SW 1271 (cell line): ENCODE data around the gene NFIA.

ENCODE experiments used
- DNase-seq, 2 experiments: peaks; one replicate each; lab custom pipeline; 2025; lab: John Stamatoyannopoulos, UW

NFIA gene

DNA sequence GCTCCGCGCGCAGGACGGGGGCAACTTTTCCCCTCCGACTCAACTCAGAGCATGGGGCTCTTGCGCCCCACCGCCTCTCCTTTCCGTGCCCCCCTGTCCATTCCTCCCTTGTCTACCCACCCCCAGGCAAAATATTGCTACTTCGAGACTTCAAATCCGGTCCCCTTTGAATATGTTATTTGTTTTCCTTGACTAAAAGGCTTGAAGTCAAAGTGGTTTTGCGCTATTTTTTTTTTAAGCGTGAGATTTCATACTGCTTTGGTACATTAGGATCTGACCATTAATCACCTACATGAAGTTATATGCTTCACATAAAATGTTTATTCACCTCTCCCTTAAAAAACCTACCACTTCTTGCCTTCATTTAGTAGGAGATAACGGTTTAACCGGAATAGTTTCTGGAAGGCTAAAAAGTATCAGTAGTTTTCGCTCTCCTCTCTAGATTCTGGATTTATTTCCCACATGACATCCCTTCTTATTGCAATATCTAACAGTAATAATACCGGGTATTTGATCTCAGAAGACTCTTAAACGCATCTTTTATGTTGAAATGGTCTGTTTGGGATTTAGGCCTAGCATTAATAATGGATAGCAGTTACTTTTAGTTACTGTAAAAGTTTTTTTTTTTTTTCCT lies 1.6 kb downstream of the NFIA start:
- no peak for DNase-seq

DNA sequence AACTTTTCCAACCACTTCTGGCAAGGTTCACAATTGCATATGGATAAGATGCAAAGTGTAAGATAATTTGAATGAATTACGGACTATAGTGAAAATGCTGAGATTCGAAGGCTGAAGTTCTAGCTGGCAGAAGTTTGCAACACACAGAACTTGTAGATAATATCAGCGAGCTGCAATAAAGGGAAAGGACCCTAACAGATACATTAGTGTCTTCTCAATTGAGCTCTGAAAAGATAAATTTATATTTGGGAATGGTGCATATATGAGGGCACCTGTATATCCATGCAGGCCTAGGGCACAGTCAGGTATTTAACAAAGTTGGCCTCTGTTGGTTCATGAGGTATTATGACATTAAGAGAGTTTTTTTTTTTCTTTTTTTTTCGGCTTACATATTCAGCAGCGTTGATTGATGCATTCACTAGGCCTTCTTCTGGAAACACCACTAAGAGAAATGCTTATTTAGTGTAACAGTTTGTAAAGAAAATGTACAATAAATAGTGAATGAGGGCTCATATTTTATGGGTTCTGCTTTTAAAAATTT lies 2.2 kb downstream of the NFIA start:
- no peak for DNase-seq

GRCh38 chr1:61085206-61085982 lies 3.0 kb downstream of the NFIA start:
- DNase-seq = no peak

- no peak for DNase-seq
Observed at GRCh38 chr1:61085983-61086644, 3.8 kb downstream of the NFIA start.

- DNase-seq = no peak
Observed at GRCh38 chr1:61087571-61087970, 5.2 kb downstream of the NFIA start.

GRCh38 chr1:61088163-61088974 lies 6.0 kb downstream of the NFIA start:
- DNase-seq = no peak

- DNase-seq = no peak
Observed at GRCh38 chr1:61089338-61089737, 7.0 kb downstream of the NFIA start.

GRCh38 chr1:61089741-61090140 lies 7.4 kb downstream of the NFIA start:
- DNase-seq = no peak

DNA sequence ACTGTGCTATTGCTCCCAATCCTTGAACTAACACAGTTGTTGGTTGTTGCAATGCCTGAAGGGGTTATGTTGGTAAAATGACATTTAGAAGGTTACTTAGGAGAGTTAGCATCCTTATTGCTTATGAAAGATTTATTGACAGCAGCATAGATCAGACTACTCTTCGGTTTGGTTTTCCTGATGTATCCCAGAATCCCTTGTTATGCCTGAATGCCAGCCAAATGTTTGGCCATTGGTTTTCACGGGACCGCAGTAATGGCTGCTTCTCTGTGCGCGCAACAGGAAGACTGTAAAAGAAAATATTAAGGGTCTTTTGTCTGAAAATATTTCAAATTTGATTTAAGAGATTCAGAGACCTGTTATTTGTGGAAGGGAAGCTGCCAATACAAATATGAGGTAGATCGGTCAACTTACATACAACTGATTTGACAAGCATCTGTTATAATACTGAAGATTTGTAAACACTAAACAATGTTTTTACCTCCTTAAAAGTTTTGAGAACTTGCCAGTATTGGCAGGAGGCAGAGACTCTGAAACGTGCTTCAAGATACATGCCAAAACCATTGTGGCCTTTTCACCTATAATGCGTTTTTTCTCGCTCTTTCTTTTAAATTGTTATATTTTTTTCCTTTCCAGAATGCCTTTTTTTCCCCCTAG lies 8.3 kb downstream of the NFIA start:
- no peak for DNase-seq

GRCh38 chr1:61091455-61091854 lies 9.1 kb downstream of the NFIA start:
- DNase-seq = no peak

DNA sequence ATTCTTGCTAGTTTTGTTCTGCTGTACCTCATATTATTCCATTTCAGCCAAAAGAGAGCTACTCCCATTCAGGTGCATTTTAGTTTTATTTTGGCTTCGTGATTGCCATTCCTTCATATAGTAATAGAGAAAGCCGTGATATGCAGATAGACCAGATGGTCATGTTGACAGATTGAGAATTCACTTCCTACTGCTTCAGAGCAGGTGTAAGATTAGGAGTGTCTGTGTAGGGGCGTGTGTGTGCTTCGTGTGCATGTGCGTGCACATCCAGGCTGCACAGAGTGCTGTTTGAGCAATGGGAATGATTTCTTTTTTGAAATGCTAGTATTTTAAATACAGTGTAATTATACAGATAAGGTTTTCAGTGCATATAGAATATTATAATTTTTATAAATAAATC lies 10.3 kb downstream of the NFIA start:
- no peak for DNase-seq

GRCh38 chr1:61093525-61094137 lies 11.3 kb downstream of the NFIA start:
- no peak for DNase-seq

DNA sequence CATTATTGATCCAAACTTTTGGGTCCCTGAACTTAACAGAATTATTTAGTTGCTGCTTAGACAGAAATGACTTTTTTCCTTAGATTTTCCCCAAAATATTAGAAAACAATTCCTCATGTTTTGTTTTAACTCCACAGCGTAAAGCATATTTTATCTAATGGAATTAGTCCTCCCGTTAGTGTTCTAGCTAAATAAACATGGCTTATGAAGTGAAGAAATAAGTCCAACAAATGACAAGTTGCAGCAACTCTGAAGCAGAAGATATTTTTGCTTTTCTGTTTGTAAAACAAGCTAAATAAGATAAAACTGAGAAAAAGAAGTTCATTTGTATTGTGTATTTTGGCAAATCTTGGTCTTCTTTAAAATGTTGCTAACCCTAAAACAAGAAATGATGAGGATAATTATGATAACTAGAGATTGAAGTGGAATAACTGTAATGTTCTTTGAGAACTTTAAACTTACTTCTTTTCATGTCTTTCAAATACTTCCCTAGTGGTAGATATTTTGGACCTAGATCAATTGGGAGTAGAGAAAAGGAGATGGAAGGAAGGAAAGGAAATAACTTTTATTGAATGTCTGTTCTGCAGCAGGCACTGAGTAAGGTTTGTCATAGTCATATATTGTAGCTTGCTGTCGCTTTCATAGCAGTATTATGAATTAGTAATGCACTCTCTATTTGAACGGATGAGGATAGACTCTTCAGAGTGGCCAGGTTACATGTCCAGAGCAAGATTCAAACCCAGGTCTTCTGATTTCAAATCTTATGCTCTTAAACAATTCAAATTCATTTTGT lies 12.5 kb downstream of the NFIA start:
- no peak for DNase-seq

- DNase-seq = no peak
Observed at GRCh38 chr1:61095470-61095812, 13.1 kb downstream of the NFIA start.

- no peak for DNase-seq
Observed at GRCh38 chr1:61097317-61097716, 15.0 kb downstream of the NFIA start.

DNA sequence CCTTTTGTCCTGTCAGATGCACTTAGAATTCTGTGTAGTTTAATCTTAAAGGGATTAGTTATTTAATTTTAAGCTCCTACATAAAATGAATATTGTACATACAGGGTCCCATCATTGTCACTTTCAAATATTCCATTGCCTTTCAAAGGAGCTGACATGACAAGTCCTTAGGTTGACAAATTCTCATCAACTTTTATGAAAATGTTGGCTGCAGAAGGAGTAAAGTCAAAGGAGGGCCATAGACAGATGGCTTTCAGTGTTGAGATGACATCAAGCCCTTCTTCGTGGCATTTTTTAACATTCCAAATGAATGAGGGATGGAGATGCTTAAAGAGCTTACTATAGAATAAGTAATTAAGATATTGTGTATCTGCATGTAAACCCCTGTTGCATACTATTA lies 15.4 kb downstream of the NFIA start:
- DNase-seq = no peak

DNA sequence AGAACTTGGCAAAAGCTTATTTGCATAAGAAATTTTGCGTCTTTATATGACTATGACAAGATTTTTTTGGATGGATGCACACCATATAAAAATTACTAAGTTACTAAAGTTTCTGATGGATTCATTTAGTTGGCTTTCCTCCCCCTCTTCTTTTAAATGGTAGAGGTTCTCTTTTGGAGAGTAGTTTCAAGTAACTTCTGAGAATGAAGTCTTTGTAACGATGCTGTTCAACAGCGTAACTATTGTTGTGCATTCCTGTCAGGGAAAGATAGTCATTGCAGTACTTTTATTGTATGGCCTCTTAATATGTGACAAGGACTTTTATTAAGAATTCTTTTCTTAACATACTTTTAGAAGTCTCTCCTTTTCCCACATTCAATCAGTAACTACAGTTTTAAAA lies 16.0 kb downstream of the NFIA start:
- DNase-seq = no peak

GRCh38 chr1:61098906-61099437 lies 16.6 kb downstream of the NFIA start:
- DNase-seq = no peak

DNA sequence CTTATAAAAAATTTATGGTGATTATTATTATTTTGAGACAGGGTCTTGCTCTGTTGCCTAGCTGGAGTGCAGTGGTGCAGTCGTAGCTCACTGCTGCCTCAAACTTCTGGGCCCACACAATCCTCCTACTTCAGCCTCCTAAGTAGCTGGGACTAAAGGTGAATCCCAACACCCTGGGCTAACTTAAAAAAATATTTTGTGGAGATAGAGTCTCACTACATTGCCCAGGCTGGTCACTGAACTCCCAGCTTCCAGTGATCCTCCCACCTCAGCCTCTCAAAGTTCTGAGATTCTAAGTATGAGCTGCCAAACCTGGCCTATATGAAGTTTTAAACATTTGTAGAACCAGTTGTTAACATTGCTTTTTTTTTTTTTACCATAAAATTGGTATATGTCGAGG lies 18.2 kb downstream of the NFIA start:
- no peak for DNase-seq

DNA sequence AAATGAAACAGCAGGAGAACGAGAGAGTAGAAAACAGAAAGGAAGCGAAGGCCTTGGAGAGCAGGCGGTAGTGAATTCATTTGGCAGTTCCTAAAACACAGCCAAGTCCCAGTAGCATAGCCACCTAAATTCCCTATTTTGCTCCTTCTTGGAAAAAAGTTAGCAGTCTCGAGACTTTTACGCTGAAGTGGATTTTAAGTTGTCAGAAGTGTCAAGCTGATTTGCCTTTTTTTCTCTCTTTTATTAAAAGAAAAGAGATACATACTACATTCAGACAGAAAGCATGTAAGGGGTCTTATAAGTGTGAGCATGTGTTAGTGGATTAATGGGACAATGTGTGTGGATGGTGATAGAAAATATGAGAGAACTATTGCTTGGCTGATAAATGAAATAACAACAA lies 19.2 kb downstream of the NFIA start:
- no peak for DNase-seq
